B cell (primary cell): ENCODE measurements around the gene TOR1AIP1.

Experiments used
- EZH2 ChIP-seq: IDR thresholded peaks from 2 replicates; pipeline ENCODE4 v1.6.1; 2012; ENCODE audit warnings: borderline replicate concordance, low read depth, mild to moderate bottlenecking, moderate library complexity, low read length; ENCODE audit not compliant: insufficient read depth, poor library complexity, severe bottlenecking
- TF ChIP-seq, protein P1 (sequence below): fragments of 200-600 bp; IDR thresholded peaks from one replicate; pipeline ENCODE4 v1.8.0; 2022; ENCODE audit warnings: antibody characterized with exemption, mild to moderate bottlenecking

DNA sequence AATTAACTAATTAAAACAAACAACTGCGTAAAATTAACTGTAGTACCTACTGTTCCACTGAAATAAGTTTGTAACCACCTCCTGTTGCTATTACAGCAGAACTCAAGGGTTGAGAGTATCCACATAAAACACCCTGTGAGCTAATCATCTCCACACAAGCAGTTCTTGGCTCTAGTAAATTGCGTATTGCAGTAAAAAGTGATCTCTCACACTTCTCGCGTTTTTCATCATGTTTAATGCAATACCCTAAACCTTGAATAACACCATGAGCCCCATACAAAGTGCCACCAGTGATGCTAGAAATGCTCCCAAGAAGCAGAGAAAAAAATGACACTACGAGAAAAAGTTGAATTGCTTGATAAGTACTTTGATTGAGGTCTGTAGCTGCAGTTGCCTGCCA, 43.2 kb downstream of the TOR1AIP1 start:
- TF ChIP-seq, protein P1, sequence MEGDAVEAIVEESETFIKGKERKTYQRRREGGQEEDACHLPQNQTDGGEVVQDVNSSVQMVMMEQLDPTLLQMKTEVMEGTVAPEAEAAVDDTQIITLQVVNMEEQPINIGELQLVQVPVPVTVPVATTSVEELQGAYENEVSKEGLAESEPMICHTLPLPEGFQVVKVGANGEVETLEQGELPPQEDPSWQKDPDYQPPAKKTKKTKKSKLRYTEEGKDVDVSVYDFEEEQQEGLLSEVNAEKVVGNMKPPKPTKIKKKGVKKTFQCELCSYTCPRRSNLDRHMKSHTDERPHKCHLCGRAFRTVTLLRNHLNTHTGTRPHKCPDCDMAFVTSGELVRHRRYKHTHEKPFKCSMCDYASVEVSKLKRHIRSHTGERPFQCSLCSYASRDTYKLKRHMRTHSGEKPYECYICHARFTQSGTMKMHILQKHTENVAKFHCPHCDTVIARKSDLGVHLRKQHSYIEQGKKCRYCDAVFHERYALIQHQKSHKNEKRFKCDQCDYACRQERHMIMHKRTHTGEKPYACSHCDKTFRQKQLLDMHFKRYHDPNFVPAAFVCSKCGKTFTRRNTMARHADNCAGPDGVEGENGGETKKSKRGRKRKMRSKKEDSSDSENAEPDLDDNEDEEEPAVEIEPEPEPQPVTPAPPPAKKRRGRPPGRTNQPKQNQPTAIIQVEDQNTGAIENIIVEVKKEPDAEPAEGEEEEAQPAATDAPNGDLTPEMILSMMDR, result no peak
- no peak for TF ChIP-seq EZH2
